Stomach (tissue), 4 donors: Measurements from ENCODE around the gene CAMKK2.

ENCODE experiments used
- CTCF ChIP-seq, 7 experiments: fragments of 450-650 bp in 4 of 7; fragments of 200-600 bp in 3 of 7; sonication (generic) in 3 of 7; IDR thresholded peaks; one replicate each; pipeline ENCODE4 v1.5.1; 2016 to 2019; ENCODE audit warnings: antibody characterized with exemption in 7 of 7, control low read depth in 2 of 7, mild to moderate bottlenecking in 1 of 7
- EP300 ChIP-seq: sonication (generic); formaldehyde crosslinking; IDR thresholded peaks from one replicate; pipeline ENCODE4 v1.6.1; 2017; ENCODE audit warnings: antibody characterized with exemption

DNA sequence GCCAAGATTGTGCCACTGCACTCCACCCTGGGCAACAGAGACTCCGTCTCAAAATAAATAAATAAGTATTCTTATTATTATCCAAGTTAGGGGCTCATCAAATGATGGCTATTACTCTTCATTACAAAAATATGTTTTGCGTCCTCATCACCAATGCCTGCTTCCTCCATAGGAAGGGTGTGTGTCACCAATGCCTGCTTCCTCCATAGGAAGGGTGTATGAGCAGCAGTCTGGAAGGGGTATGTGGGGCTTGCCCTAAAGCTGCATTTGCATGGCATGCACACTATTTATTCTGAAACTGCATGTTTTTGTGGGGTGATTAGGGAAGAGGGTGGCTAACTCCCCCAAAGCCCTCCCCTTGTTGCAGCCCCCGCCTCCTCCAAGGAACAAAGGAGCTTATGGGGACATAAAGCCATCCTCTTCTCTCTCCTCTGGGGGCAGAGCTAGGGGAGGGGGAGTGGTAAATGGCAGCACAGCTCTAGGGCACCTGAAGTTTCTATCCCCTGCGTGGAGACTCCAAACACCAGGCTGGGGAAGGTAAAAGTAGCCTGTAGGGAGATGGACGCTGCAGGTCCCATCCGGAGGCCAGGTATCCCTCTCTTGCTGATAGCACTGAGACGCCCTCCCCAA, 1.3 kb downstream of the CAMKK2 start:
- no peak for TF ChIP-seq CTCF (IDR thresholded peaks at IDR 0.05)
- no peak for TF ChIP-seq EP300
